Glutamatergic neuron (in vitro differentiated cells): ENCODE results near the gene CASQ2. TPM values are rescaled to one million over a fixed set of nuclear protein-coding genes. Genes with fewer than 3 reads are reported as not detected.

Source experiments
- DNase-seq: peaks from one replicate; pipeline ENCODE4 v3.0.0; 2022
- H3K27ac Mint-ChIP-seq: one replicate; pipeline ENCODE4 v1.8.0; 2020; ENCODE audit warnings: mild to moderate bottlenecking, mixed read lengths, inconsistent platforms; ENCODE audit not compliant: unreplicated experiment
- H3K27me3 Mint-ChIP-seq: one replicate; pipeline ENCODE4 v1.8.0; 2020; ENCODE audit warnings: mild to moderate bottlenecking, moderate library complexity, mixed read lengths, inconsistent platforms; ENCODE audit not compliant: unreplicated experiment
- H3K36me3 Mint-ChIP-seq: one replicate; pipeline ENCODE4 v1.8.0; 2020; ENCODE audit warnings: mild to moderate bottlenecking, mixed read lengths, inconsistent platforms; ENCODE audit not compliant: unreplicated experiment
- H3K4me1 Mint-ChIP-seq: one replicate; pipeline ENCODE4 v1.8.0; 2020; ENCODE audit warnings: mild to moderate bottlenecking, low read depth, mixed read lengths, inconsistent platforms; ENCODE audit not compliant: unreplicated experiment
- H3K4me3 Mint-ChIP-seq: one replicate; pipeline ENCODE4 v1.8.0; 2020; ENCODE audit warnings: mild to moderate bottlenecking, mixed read lengths, inconsistent platforms; ENCODE audit not compliant: unreplicated experiment
- H3K9me3 Mint-ChIP-seq: one replicate; pipeline ENCODE4 v1.8.0; 2020; ENCODE audit warnings: mild to moderate bottlenecking, moderate library complexity, mixed read lengths, inconsistent platforms; ENCODE audit not compliant: unreplicated experiment
- CTCF ChIP-seq: fragments of 200-600 bp; sonication (generic); IDR thresholded peaks from one replicate; pipeline ENCODE4 v1.5.0; 2021; ENCODE audit not compliant: partially characterized antibody, unreplicated experiment
- total RNA-seq: library from RNA; stranded (reverse); fragmentation: NEBNext Ultra II Directional; extraction: Animal tissue kit (Norgen Biotek cat#: 25700); gene quantifications from one replicate; pipeline ENCODE4 v1.2.1, GENCODE V29; 2021; ENCODE audit not compliant: unreplicated experiment

The CASQ2 gene
- total RNA-seq, 1 donor from 2014 or later: not detected

DNA sequence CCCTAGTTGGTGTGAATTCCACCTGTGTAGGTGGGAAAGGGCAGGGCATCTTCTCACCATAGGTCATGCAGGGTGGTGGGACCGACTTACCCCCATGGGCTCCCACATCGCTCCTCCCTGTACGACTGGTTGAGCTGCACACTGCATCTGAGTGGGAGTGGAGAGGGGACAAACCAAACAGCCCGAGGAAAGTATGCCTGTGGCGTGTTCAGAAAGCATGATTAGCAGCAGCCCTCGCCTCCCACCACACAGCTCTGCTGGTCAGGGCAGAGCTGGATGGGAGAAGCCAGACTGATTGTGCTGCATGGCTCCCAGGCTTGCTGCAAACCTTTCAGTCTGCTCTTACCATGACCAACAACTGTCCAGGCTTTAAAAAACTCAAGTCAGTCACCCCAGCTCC lies 102.3 kb downstream of the CASQ2 start:
- TF ChIP-seq CTCF: no peak
- peaks cover 17% of the 10 kb centered on the region for H3K4me1 Mint-ChIP-seq
- no peak for DNase-seq
- peaks cover 3% of the 10 kb centered on the region for H3K27me3 Mint-ChIP-seq
- no peak overlapping the region for H3K27ac Mint-ChIP-seq
- H3K9me3 Mint-ChIP-seq: no peaks in the 10 kb centered on the region
- H3K36me3 Mint-ChIP-seq: peaks cover 10% of the 10 kb centered on the region
- no peak overlapping the region for H3K4me3 Mint-ChIP-seq

DNA sequence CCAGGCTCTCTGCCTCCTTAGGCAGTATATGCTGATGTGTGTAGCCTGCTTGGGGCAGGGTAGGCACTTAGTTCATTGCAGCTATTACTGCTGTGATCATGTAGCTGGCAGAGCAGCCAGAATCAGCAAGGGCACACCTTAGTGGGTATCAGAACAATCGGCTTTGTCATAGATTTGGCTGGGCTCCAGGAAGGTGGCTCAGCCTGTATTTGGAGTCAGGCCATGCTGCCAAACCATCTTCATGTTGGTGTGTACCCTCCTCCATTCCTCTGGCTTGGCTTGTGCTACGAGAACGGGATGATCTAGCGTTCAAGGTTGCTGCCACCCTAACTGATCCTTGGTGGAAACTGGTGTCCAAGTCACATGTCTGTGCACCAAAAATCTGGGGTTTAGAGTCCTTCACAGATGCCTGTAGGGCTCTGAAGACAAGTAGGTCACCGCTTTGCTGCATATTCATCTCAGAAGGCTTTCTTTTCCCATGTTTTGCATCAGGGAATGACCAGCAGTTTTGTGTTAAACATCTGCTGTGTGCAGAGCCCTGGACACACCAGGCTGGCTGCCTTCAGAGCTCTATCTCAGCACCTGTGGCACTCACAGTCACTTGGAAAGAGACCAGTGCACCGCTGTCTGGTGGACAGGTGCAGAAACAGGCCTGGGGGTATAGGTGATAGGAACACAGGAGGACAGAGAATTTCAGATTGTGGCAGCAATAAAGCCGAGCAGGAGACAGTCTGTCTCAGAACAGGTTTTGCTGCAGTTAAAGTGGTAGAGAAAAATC lies 103.0 kb downstream of the CASQ2 start:
- H3K4me1 Mint-ChIP-seq: peaks cover 17% of the 10 kb centered on the region
- no peak for DNase-seq
- no peak for TF ChIP-seq CTCF
- no peaks in the 10 kb centered on the region for H3K9me3 Mint-ChIP-seq
- H3K4me3 Mint-ChIP-seq: no peak overlapping the region
- peaks cover 3% of the 10 kb centered on the region for H3K27me3 Mint-ChIP-seq
- peaks cover 10% of the 10 kb centered on the region for H3K36me3 Mint-ChIP-seq
- H3K27ac Mint-ChIP-seq: no peak overlapping the region

GRCh38 chr1:115661157-115661556 lies 107.4 kb downstream of the CASQ2 start:
- no peaks in the 10 kb centered on the region for H3K9me3 Mint-ChIP-seq
- peaks cover 8% of the 10 kb centered on the region for H3K36me3 Mint-ChIP-seq
- peaks cover 14% of the 10 kb centered on the region for H3K4me1 Mint-ChIP-seq
- no peak for DNase-seq
- no peak overlapping the region for H3K27ac Mint-ChIP-seq
- no peak for TF ChIP-seq CTCF
- H3K27me3 Mint-ChIP-seq: peaks cover 3% of the 10 kb centered on the region
- no peak overlapping the region for H3K4me3 Mint-ChIP-seq

- Mint-ChIP-seq H3K36me3 (peaks cover 8% of the 10 kb centered on the region), H3K27me3 (peaks cover 2% of the 10 kb centered on the region), H3K4me1 (peaks cover 10% of the 10 kb centered on the region), H3K27ac (no peak overlapping the region), H3K4me3 (no peak overlapping the region), H3K9me3 (no peaks in the 10 kb centered on the region)
- TF ChIP-seq CTCF: no peak
- DNase-seq: no peak
Measured at GRCh38 chr1:115660151-115660550, 108.4 kb downstream of the CASQ2 start.

GRCh38 chr1:115658646-115659045 lies 109.9 kb downstream of the CASQ2 start:
- peaks cover 8% of the 10 kb centered on the region for H3K36me3 Mint-ChIP-seq
- no peak overlapping the region for H3K27ac Mint-ChIP-seq
- H3K4me1 Mint-ChIP-seq: peaks cover 2% of the 10 kb centered on the region
- no peak overlapping the region for H3K4me3 Mint-ChIP-seq
- DNase-seq: no peak
- H3K27me3 Mint-ChIP-seq: peaks cover 2% of the 10 kb centered on the region
- TF ChIP-seq CTCF: no peak
- H3K9me3 Mint-ChIP-seq: no peaks in the 10 kb centered on the region
